ENCODE data around the gene CD81.

Gene CD81

DNA sequence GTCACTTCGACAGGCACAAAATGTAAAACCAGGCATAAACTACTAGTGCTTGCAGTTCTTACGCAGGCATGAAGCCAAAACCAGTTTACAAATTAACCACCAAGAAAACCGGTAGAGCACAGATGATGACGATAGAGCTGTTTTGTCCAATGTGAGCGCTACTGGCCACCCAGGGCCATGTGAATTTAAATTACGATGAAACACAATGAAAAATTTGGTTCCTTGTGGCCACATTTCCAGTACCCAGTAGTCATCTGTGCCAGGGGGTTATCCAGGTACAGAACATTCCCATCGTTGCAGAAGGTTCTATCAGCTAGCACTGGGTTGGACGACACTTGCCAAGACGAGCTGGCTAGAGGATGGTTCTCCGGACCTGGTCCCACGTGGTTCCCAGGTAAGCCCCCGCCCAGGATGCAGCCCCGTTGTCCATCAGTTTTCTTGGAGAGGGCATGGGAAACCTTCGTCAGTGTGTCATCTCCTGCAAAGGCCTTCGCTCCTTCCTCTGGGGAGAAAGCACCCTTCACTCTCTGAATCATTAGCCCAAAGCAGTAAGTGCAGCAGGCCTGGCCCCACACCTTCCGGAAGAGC, 1.1 kb upstream of the CD81 start:
- DNase-seq (ENCODE audit: low spot score) = no peak

DNA sequence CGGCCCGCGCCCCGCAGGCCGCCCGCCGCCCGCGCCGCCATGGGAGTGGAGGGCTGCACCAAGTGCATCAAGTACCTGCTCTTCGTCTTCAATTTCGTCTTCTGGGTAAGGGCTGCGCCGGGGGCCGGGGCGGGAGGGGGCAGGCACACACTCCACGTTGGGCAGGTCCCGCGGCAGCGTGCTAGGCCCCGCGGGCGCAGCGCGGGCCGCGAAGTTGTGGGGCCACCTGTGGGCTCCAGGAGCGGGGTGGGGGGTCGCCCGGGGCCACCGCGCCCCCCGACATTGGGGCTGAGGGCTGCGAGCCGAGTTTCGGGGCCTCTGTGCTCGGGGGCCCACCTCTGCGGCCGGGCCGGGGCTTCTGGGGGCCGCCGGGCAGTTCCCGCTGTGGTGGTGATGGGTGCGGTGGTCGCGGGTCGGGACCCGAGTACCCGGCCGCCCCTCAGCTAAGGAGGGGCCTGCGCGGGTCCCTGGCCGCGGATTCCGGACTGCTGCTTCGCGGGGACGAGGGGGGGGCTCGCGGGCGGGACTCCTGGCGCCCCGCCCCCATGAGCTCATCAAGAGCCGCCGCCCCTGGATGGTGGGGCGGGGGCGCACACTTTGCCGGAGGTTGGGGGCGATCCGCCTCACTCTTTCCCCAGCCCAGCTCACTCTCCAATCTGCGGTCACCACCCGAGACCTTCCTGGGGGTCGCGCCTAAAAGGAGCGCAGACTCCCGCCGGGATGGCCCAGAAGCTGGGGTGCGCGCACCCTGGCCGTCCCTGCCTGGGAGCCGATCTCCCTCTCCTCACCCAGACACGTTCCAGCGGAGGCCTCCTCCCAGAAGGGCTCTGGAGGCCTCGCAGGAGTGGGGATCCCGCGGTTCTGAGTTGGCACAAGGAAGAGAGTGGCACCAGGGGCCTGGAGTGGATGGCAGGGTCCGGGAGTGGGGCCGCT, 667 bp downstream of the CD81 start:
- DNase-seq (ENCODE audit: low spot score) = no peak

DNA sequence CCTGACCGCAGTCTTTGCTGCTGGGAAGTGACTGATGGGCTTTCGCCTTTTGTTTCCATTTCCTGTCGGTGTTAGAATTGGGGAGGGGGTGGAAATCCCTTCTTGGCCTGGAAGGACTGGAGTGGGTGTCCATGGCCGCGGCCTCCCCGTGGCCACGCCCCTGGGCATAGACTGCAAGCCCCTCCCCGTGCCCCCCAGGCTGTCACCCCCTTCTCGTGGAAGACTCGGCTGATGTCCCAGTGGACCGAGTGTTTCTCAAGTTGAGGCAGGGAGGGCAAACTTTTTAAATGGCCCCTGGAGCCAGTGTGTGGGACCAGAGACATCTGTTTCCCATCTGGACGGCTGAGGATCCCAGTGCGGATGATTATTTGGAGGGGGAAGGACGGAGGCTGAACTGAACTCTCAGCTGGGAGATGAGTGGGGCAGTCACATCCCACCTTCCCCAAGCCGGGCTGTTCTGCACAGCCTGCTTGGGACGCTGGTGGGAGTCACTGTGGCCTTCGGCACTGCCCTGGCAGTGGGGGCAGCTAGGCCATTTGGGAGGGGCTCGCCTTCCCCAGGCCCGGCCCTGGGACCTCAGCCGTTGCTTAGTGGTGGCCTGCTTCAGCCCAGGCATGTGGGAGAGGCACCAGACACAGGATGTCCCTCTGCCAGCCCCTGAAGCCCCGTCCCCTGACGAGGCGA, 1.6 kb downstream of the CD81 start:
- no peak for DNase-seq (ENCODE audit: low spot score)

DNA sequence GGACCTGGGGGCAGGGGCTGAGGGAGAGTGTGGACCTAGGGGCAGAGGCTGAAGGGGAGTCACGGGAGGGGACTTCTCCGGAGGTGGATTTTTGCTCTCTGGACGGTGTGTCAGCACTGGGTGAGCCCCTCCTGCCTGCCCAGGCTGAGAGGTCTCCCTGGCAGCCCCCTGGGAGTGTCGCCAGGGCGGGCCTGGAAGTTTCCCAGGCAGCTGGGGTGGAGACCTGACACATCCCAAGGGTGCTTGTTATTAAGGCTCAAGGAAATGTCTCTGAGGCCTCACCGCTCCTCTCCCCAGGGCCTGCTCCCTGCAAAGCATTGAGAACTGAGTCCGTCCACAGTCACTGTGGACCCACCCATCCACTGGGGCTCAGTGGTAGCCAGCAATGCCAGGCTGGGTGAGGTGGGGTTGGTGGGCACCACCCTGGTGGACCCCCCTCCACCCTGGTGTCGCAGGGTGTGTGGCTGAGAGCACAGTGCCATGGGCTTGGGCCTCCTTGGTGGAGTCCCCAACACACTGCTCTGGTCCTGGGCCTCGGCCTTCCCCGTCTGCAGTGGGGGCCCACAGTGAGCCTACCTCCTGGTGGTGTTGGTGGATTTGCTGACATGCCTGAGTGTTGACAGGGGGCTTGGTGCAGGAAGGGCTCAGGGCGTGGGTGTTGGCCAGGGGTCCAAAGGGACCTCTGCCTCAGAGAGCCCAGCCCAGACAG, 2.5 kb downstream of the CD81 start:
- DNase-seq (ENCODE audit: low spot score) = no peak

DNA sequence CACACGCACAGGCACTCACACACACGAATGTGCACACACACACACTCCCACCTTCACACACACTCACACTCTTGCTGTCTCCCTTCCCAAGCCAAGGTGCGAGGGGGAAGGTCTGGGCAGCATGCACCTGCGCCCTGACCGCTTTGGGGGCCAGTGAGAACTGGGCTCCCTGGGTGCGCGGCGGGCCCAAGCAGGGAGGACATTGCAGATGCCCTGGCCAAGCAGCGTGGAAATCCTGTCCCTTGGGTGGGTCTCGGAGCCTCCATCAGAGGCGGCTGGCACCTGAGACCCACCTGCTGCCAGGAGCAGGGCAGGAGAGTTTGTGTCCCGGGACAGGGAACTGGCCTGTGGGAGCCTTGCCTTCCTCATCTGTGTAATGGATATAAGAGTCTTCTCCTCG, 3.3 kb downstream of the CD81 start:
- no peak for DNase-seq (ENCODE audit: low spot score)

GRCh38 chr11:2380807-2381350, 3.8 kb downstream of the CD81 start:
- peak; percentile 76 for DNase-seq (ENCODE audit: low spot score)

DNA sequence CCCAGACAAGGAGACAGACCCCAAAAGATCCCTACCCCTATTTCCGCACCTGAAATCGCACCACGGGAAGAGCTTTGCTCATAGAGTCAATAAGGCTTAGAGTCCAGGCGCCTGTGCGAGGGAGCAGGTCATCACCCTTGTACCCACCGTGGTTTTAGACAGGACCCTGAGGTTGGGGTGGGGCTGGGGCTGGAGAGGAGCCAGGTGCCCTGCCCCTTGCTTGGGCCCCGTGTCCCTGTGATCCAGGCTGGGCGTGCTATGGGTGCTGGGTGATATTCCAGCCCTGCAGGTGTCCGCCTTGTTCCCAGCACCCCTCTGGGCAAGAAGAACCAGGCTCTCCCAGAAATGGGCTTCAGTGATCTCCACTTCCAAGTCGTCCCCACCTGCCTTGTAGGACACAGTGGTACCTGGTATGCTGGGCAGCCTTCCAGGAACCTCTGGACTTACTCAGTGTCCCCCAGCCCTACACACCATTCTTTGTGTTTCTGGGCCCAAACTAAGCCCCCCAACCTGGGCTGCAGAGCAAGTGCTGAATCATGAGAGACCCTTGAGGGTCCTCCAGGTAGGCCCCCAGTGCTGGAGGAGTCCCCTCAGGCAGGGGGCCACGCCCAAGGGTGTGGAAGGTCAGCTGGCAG, 4.5 kb downstream of the CD81 start:
- DNase-seq (ENCODE audit: low spot score) = no peak

- DNase-seq (ENCODE audit: low spot score) = no peak
These were observed 5.0 kb downstream of the CD81 start for GRCh38 chr11:2382129-2382517.

GRCh38 chr11:2382936-2383851, 6.1 kb downstream of the CD81 start:
- DNase-seq (ENCODE audit: low spot score) = peak; percentile 53

DNA sequence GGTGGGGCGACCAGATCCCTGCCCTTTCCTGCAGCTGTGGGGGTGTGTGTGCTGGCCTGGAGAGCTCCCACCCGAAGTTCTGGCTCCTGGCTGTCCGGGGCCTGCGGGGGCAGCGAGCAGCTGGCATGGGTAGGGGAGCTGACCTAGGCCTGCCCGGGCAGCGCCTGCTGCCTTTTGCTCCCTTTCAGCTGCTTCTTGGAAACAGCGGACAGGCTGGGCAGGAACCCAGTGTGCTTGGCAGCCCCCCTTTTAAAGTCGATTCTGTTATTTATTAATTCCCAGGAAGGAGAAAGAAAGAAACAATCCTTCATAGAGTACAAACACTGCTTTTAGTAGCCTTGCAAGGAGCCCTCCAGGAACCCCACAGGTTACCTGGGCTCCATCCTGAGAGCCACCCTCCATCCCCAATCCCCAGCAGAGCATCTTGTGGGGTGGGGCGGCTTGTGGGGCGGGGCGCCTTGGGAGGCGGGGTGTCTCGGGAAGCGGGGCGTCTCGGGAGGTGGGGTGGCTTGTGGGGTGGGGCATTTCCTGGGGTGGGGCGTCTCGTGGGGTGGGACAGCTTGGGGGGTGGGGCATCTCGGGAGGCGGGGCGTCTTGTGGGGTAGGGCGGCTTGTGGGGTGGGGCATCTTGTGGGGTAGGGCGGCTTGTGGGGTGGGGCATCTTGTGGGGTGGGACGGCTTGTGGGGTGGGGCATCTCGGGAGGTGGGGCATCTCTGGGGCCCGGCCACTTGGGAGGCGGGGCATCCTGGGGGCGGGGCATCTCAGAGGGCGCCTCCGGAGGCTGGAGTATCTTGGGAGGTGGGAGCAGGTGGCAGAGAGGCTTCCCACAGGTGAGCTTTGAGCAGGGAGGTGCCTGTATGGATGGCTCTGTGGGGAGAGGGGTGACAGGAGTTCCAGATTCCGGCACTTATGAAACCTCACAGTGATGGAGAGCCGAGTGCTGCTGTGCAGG, 7.0 kb downstream of the CD81 start:
- DNase-seq (ENCODE audit: low spot score) = no peak

- no peak for DNase-seq (ENCODE audit: low spot score)
These were observed 8.3 kb downstream of the CD81 start for GRCh38 chr11:2385156-2386151.

- no peak for DNase-seq (ENCODE audit: low spot score)
These were observed 9.5 kb downstream of the CD81 start for GRCh38 chr11:2386591-2386990.

DNA sequence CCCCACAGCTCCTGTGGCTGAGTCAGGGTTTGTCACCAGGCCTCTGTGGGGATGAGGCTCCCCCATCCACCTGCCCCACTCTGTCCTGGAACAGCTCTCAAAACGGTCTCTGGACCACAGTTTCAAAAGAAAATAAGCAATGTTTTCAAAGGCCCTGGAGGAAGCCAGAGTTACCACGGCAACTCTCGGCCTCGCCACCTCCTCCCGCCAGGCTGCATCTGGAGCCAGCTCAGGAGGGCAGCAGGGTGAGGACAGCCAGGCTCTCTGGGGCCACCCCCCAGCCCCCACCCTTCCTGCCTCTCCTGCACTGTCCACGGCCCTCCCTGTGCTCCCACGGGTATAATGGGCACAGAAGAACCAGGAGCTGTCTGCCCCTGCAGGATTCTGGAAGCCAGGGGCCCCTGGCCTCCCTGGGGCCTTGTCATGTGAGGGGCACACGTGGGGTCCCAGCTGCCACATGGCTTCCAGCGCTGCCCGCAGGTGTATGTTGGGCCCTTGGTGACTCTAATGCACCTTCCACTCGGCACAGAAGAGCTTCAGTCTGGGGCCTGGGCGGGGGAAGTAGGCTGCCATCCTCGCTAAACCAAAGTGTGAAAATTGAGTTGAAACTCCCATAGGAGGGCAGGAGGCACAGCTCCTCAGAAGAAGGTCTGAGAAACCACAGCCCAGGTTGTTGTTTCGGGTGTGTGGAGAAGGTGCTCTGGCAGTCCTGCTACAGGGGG, 10.3 kb downstream of the CD81 start:
- DNase-seq (ENCODE audit: low spot score) = peak; percentile 53

DNA sequence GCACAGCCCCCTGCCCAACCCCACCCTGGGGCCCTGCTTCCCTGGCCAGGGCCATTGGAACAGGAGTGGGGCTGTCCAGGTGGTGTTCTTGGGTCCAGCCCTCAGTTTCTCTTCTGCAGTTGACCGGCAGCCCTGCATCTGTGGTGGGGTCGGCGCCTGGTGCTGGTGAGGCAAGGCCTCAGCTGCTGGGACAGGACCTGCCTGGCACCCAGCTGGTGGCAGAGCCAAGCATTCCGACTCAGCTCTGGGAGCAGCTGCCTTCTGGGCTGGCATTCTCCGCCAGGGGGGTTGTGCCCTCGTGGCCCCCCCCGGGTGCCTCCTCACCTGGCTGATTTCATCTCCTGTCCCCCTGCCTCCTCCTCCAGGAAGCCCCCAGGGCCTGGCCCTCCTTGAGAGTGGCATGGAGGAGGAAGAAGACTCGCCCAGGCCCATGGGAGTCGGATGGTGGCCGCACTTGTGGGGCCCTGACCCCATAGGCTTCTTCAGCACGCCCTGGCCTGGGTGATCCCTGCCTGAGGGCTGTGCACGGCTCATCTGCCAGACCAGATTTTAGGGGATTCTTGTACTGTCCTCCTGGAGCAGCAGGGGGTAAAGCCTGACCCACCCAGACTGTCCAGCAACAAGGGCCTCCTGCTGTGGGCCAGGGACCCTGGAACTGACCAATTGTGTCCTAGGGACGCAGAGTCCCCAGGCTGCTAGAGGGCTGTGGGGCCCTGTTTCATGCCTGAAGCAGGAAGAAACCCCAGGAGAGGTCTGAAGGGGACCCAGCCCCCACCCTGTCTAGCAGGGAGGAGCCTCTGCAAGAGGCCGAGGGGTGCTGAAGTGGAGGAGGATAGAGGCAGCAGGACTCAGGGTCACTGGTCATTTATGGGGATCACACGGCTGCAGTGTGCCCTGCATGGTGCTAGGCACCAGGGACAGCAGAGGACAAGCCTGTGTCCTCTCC, 11.6 kb downstream of the CD81 start:
- no peak for DNase-seq (ENCODE audit: low spot score)

- DNase-seq (ENCODE audit: low spot score) = no peak
These were observed 12.4 kb downstream of the CD81 start for GRCh38 chr11:2389377-2390026.
